CD4-positive, CD25-positive, alpha-beta regulatory T cell (primary cell): Measurements from ENCODE around the gene MRPL10. TPM values are rescaled to one million over a fixed set of nuclear protein-coding genes. Genes with fewer than 3 reads are reported as not detected.

Experiments used
- ATAC-seq, 2 donors: fragments of 150-1000 bp; cut with Tn5 transposase; one replicate each; pipeline ENCODE4 v1.10.0; 2021; ENCODE audit warnings: low read depth in 2 of 2, moderate number of reproducible peaks in 2 of 2, moderate library complexity in 1 of 2
- DNase-seq, 3 donors: peaks; one replicate each; pipeline versions ENCODE4 v3.0.0 to v3.0.0-alpha.2; 2012 to 2022; ENCODE audit warnings: mixed read lengths in 1 of 3
- H3K27ac ChIP-seq: one replicate; pipeline ENCODE4 v1.7.0; 2013; ENCODE audit warnings: mild to moderate bottlenecking, low read length; ENCODE audit not compliant: insufficient read depth, poor library complexity, severe bottlenecking
- H3K27me3 ChIP-seq: one replicate; pipeline ENCODE4 v1.7.0; 2013; ENCODE audit warnings: low read length; ENCODE audit not compliant: control insufficient read depth, insufficient read depth
- H3K36me3 ChIP-seq: one replicate; pipeline ENCODE4 v1.7.0; 2013; ENCODE audit warnings: mild to moderate bottlenecking, low read length, moderate library complexity; ENCODE audit not compliant: control insufficient read depth, insufficient read depth
- H3K4me1 ChIP-seq: 2 replicates; pipeline ENCODE4 v1.7.0; 2013; ENCODE audit warnings: mild to moderate bottlenecking, low read length; ENCODE audit not compliant: insufficient read depth, control insufficient read depth, poor library complexity, severe bottlenecking
- H3K4me3 ChIP-seq: one replicate; pipeline ENCODE4 v1.7.0; 2013; ENCODE audit warnings: low read depth, mild to moderate bottlenecking, low read length, moderate library complexity
- H3K9me3 ChIP-seq, 2 experiments: 1 replicate in 1 of 2; 2 replicates in 1 of 2; pipeline ENCODE4 v1.7.0; 2013; ENCODE audit warnings: low read length in 2 of 2, mild to moderate bottlenecking in 1 of 2, moderate library complexity in 1 of 2; ENCODE audit not compliant: control insufficient read depth in 2 of 2
- H3K27ac Mint-ChIP-seq, 3 donors: one replicate each; pipeline ENCODE4 v1.8.0; 2020 to 2022; ENCODE audit warnings: mild to moderate bottlenecking in 3 of 3, mixed read lengths in 3 of 3, moderate library complexity in 2 of 3
- H3K27me3 Mint-ChIP-seq: one replicate; pipeline ENCODE4 v1.8.0; 2022; ENCODE audit warnings: mild to moderate bottlenecking, mixed read lengths
- H3K36me3 Mint-ChIP-seq: one replicate; pipeline ENCODE4 v1.8.0; 2020; ENCODE audit warnings: mixed read lengths
- H3K4me1 Mint-ChIP-seq, 4 donors: one replicate each; pipeline ENCODE4 v1.8.0; 2020 to 2022; ENCODE audit warnings: mixed read lengths in 4 of 4, mild to moderate bottlenecking in 1 of 4
- H3K4me3 Mint-ChIP-seq, 4 donors: one replicate each; pipeline ENCODE4 v1.8.0; 2020 to 2022; ENCODE audit warnings: mild to moderate bottlenecking in 4 of 4, mixed read lengths in 4 of 4, moderate library complexity in 3 of 4
- H3K9me3 Mint-ChIP-seq, 7 donors: one replicate each; pipeline ENCODE4 v1.8.0; 2020 to 2022; ENCODE audit warnings: mixed read lengths in 7 of 7, mild to moderate bottlenecking in 3 of 7, moderate library complexity in 2 of 7
- polyA plus RNA-seq, 4 donors: library from polyadenylated mRNA; unstranded; fragments of 300-500 nt; fragmentation: Illumina TruSeq; gene quantifications; one replicate each; pipeline ENCODE4 v1.2.3, GENCODE V29; 2021
- total RNA-seq: library from RNA; stranded (reverse); gene quantifications from one replicate; pipeline ENCODE4 v1.2.3, GENCODE V29; 2022

Gene MRPL10
- total and polyA plus RNA-seq, 5 donors from 2014 or later: 40.8 to 58.8 (median 52.0) TPM

- H3K4me3 Mint-ChIP-seq: peak overlapping the region in 3 of 4 donors; percentile 21 to 54 (median 44)
- DNase-seq: no peak
- peaks cover 19% of the 10 kb centered on the region for H3K36me3 Mint-ChIP-seq
- H3K4me1 Mint-ChIP-seq: peaks cover 0 to 27% (median 16%) of the 10 kb centered on the region in 4 donors
- Histone ChIP-seq H3K4me3 (no peak overlapping the region), H3K36me3 (peaks cover 56% of the 10 kb centered on the region), H3K9me3 (no peaks in the 10 kb centered on the region), H3K27me3 (no peaks in the 10 kb centered on the region), H3K27ac (no peak overlapping the region), H3K4me1 (peaks cover 27% of the 10 kb centered on the region)
- no peaks in the 10 kb centered on the region for H3K27me3 Mint-ChIP-seq
- no peak overlapping the region for H3K27ac Mint-ChIP-seq
- no peak for ATAC-seq
- no peaks in the 10 kb centered on the region for H3K9me3 Mint-ChIP-seq
Observed at GRCh38 chr17:47819475-47819874, 11.9 kb downstream of the MRPL10 start.

GRCh38 chr17:47818002-47818695 is 13.2 kb downstream of the MRPL10 start:
- Mint-ChIP-seq H3K9me3 (no peaks in the 10 kb centered on the region), H3K4me3 (peak overlapping the region in 1 of 4 donors; percentile 47), H3K36me3 (peaks cover 11% of the 10 kb centered on the region), H3K27me3 (no peaks in the 10 kb centered on the region), H3K27ac (peak overlapping the region in 1 of 3 donors; percentile 29), H3K4me1 (peaks cover 0 to 27% (median 16%) of the 10 kb centered on the region in 4 donors)
- no peak overlapping the region for H3K27ac ChIP-seq
- no peak overlapping the region for H3K4me3 ChIP-seq
- peaks cover 47% of the 10 kb centered on the region for H3K36me3 ChIP-seq
- DNase-seq (no peak), ATAC-seq (no peak)
- no peaks in the 10 kb centered on the region for H3K27me3 ChIP-seq
- no peaks in the 10 kb centered on the region for H3K9me3 ChIP-seq
- H3K4me1 ChIP-seq: peaks cover 27% of the 10 kb centered on the region

DNA sequence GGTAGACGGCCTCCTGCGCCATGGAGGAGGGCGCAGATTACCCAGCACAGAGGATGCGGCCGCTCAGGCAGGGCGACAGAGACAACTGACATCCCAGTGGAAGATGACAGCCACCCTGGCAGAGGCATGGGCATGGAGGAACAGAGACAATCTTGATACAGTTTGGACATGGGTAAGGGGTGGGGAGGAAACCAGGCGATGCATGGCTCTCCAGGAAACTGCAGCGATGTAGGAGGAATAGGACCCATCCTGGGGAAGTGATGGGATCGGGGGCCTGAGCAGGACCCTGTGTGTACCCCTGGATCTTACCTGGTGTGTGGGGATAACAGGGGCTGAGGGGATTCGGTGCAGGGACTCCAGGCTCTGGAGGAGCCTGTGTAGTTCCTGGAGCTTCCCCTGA is 14.4 kb downstream of the MRPL10 start:
- Histone ChIP-seq H3K27me3 (no peaks in the 10 kb centered on the region), H3K9me3 (no peaks in the 10 kb centered on the region), H3K4me3 (no peak overlapping the region), H3K4me1 (peaks cover 20% of the 10 kb centered on the region), H3K27ac (no peak overlapping the region), H3K36me3 (peaks cover 59% of the 10 kb centered on the region)
- Mint-ChIP-seq H3K9me3 (no peaks in the 10 kb centered on the region), H3K27me3 (no peaks in the 10 kb centered on the region), H3K4me1 (peaks cover 0 to 23% (median 12%) of the 10 kb centered on the region in 4 donors), H3K4me3 (no peak overlapping the region), H3K36me3 (peaks cover 20% of the 10 kb centered on the region), H3K27ac (peak overlapping the region in 2 of 3 donors; percentile 32 to 35)
- DNase-seq: no peak
- no peak for ATAC-seq

DNA sequence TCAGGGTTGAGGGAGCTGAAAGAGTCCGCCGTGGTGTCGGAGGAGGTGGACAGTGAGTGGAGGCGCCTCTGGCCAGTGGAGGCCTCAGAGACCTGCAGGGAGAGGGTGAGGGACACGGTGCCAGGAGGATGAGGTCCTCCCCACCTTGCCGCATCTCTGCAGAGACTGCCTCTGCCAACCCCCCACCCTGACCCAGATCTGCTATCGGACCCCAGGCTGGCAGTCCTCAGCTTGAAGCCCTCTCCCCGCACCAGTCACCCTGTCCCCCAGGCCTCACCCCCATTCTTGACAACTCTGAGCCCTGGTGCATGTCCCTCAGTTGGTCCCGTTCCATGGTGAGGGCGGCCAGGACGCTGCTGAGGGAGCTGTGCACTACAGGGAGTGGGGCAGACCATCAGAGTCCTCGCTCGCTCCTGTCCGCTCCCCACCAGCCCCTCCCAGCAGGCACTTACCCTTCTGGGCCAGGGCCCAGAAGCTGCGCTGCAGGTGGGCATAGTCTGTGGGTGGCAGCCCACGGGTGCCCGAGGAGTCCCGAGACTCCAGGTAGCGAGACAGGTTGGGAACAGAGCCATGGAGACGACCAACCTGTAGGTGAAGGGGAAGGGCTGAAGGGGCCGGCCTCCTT is 15.1 kb downstream of the MRPL10 start:
- peaks cover 27% of the 10 kb centered on the region for H3K36me3 Mint-ChIP-seq
- ATAC-seq (no peak), DNase-seq (no peak)

DNA sequence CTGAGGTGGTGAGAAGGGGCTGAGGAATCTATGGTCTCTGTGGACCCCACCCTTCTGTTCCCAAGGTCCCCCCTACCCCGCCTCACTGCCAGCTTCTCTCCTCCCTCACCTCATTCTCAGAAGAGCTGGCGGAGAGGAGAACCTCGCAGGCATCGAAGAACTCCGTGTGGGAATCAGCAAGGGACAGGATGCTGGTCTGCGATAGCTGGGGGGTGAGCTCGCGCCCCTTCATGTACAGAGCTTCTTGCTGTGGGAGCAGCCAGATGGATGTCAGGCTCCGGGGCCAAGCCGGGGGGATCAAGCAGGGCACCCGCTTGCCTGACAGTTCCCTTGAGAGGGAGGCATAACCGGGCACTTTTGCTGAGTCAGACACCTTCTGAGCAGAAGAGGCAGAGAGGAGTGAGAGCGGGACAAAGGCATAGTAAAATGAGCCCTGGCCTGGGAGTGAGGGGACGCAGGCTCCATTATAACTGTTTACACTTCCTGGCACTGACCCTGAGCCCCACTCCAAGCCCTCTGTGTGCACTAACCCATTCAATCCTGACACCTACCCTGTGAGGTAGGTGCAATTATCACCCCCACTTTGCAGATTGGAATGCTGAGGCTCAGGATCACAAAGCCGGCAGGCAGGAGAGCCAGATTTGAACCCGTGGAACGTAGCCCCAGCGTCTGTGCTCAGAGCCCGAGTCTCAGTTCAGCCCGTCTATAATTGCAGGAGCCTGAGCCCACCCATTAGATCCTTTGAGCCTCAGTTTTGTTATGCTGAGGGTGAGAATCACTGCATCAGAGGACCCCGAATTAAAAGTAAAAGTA is 16.0 kb downstream of the MRPL10 start:
- Histone ChIP-seq H3K36me3 (peaks cover 75% of the 10 kb centered on the region), H3K4me3 (no peak overlapping the region), H3K27ac (no peak overlapping the region), H3K9me3 (no peaks in the 10 kb centered on the region), H3K4me1 (peaks cover 4% of the 10 kb centered on the region), H3K27me3 (no peaks in the 10 kb centered on the region)
- peaks cover 0 to 6% (median 1%) of the 10 kb centered on the region in 4 donors for H3K4me1 Mint-ChIP-seq
- no peak overlapping the region for H3K4me3 Mint-ChIP-seq
- H3K36me3 Mint-ChIP-seq: peaks cover 35% of the 10 kb centered on the region
- ATAC-seq (no peak), DNase-seq (no peak)
- no peak overlapping the region for H3K27ac Mint-ChIP-seq
- no peaks in the 10 kb centered on the region for H3K9me3 Mint-ChIP-seq
- no peaks in the 10 kb centered on the region for H3K27me3 Mint-ChIP-seq

More for the DNA sequence above, 15.1 kb downstream of the MRPL10 start:
- Mint-ChIP-seq H3K27me3 (no peaks in the 10 kb centered on the region), H3K9me3 (no peaks in the 10 kb centered on the region), H3K27ac (no peak overlapping the region), H3K4me1 (peaks cover 0 to 16% (median 6%) of the 10 kb centered on the region in 4 donors), H3K4me3 (peak overlapping the region in 1 of 4 donors; percentile 63)
- H3K9me3 ChIP-seq: no peaks in the 10 kb centered on the region
- H3K27ac ChIP-seq: no peak overlapping the region
- no peak overlapping the region for H3K4me3 ChIP-seq
- peaks cover 66% of the 10 kb centered on the region for H3K36me3 ChIP-seq
- no peaks in the 10 kb centered on the region for H3K27me3 ChIP-seq
- peaks cover 13% of the 10 kb centered on the region for H3K4me1 ChIP-seq

- ATAC-seq (no peak), DNase-seq (no peak)
- Mint-ChIP-seq H3K4me1 (no peaks in the 10 kb centered on the region), H3K36me3 (peaks cover 44% of the 10 kb centered on the region), H3K4me3 (no peak overlapping the region), H3K27ac (no peak overlapping the region), H3K9me3 (no peaks in the 10 kb centered on the region), H3K27me3 (no peaks in the 10 kb centered on the region)
- H3K4me3 ChIP-seq: no peak overlapping the region
- H3K4me1 ChIP-seq: no peaks in the 10 kb centered on the region
- H3K36me3 ChIP-seq: peaks cover 81% of the 10 kb centered on the region
- no peaks in the 10 kb centered on the region for H3K9me3 ChIP-seq
- H3K27ac ChIP-seq: no peak overlapping the region
- no peaks in the 10 kb centered on the region for H3K27me3 ChIP-seq
Observed at GRCh38 chr17:47813512-47814031, 17.8 kb downstream of the MRPL10 start.

DNA sequence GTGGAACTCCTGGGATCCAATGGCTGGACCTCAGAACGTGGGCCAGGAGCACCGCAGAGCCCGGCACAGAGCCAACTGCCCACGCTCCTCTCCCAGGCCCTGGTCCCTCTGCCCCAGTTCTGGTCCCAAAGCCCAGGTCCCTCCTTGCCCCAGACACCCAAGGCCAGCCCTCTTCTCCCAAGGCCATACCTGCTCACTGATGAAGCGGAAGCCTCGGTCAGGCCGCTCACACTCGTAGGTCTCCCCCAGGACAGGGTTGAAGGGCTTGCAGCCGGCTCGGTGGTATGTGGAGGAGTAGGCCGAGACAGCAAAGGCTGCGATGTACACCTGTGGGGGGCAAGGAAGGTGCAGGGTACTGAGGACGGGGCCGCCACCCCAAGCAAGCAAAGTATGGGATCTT is 18.3 kb downstream of the MRPL10 start:
- peaks cover 48% of the 10 kb centered on the region for H3K36me3 Mint-ChIP-seq
- H3K27me3 Mint-ChIP-seq: no peaks in the 10 kb centered on the region
- H3K4me1 Mint-ChIP-seq: no peaks in the 10 kb centered on the region
- Histone ChIP-seq H3K4me1 (no peaks in the 10 kb centered on the region), H3K4me3 (no peak overlapping the region), H3K27ac (no peak overlapping the region), H3K36me3 (peaks cover 77% of the 10 kb centered on the region), H3K27me3 (no peaks in the 10 kb centered on the region), H3K9me3 (no peaks in the 10 kb centered on the region)
- no peak overlapping the region for H3K27ac Mint-ChIP-seq
- ATAC-seq: no peak
- no peaks in the 10 kb centered on the region for H3K9me3 Mint-ChIP-seq
- no peak for DNase-seq
- no peak overlapping the region for H3K4me3 Mint-ChIP-seq
